HepG2 (cell line): ENCODE results near the gene SLC22A31. TPM values are rescaled to one million over a fixed set of nuclear protein-coding genes. Genes with fewer than 3 reads are reported as not detected.

ENCODE experiments used
- HNRNPLL ChIP-seq: fragments of 200-400 bp; formaldehyde crosslinking; IDR thresholded peaks from 2 replicates; pipeline ENCODE4 v1.6.1; 2017; ENCODE audit warnings: mild to moderate bottlenecking, low read depth, low read length; ENCODE audit not compliant: poor library complexity, severe bottlenecking
- KDM5B ChIP-seq: sonication (generic); formaldehyde crosslinking; IDR thresholded peaks from 2 replicates; pipeline ENCODE4 v1.4.0; 2020; ENCODE audit warnings: missing genetic modification reagents, mild to moderate bottlenecking, borderline replicate concordance
- KLF15 ChIP-seq: sonication (generic); formaldehyde crosslinking; IDR thresholded peaks from 2 replicates; pipeline ENCODE4 v1.8.1; 2023; ENCODE audit warnings: borderline replicate concordance, mild to moderate bottlenecking, inconsistent platforms, missing genetic modification reagents, mixed read lengths
- KLF6 ChIP-seq: IDR thresholded peaks from 2 replicates; pipeline ENCODE4 v1.8.0; 2016; ENCODE audit warnings: missing biosample characterization, missing genetic modification reagents
- NFKBIZ ChIP-seq: IDR thresholded peaks from 2 replicates; pipeline ENCODE4 v1.6.1; 2018; ENCODE audit warnings: missing genetic modification reagents, missing compliant biosample characterization
- PCBP1 ChIP-seq: fragments of 200-400 bp; formaldehyde crosslinking; IDR thresholded peaks from 2 replicates; pipeline ENCODE4 v1.6.1; 2017; ENCODE audit warnings: mild to moderate bottlenecking, low read depth, low read length, borderline replicate concordance
- PHF20 ChIP-seq: sonication (generic); formaldehyde crosslinking; IDR thresholded peaks from 2 replicates; pipeline ENCODE4 v1.5.0; 2020; ENCODE audit warnings: mild to moderate bottlenecking, missing genetic modification reagents
- SNAPC2 ChIP-seq: sonication (generic); formaldehyde crosslinking; IDR thresholded peaks from 2 replicates; pipeline ENCODE4 v1.8.1; 2022; ENCODE audit warnings: mild to moderate bottlenecking, missing genetic modification reagents
- SOX6 ChIP-seq, 2 experiments: fragments of 450-650 bp in 1 of 2; sonication (generic) in 1 of 2; formaldehyde crosslinking in 1 of 2; IDR thresholded peaks; 2 replicates each; pipeline versions ENCODE4 v1.4.0 to v1.6.1; 2017 to 2020; ENCODE audit warnings: antibody characterized with exemption in 1 of 2, mild to moderate bottlenecking in 1 of 2, missing genetic modification reagents in 1 of 2
- SP5 ChIP-seq: IDR thresholded peaks from 2 replicates; pipeline ENCODE4 v1.6.1; 2016; ENCODE audit warnings: low read depth, borderline replicate concordance
- ZIK1 ChIP-seq: sonication (generic); formaldehyde crosslinking; IDR thresholded peaks from 2 replicates; pipeline ENCODE4 v1.5.0; 2020; ENCODE audit warnings: mild to moderate bottlenecking, low read depth, missing genetic modification reagents, borderline replicate concordance
- ZMYM3 ChIP-seq: sonication (generic); formaldehyde crosslinking; IDR thresholded peaks from 2 replicates; pipeline ENCODE4 v1.5.1; 2020; ENCODE audit warnings: mild to moderate bottlenecking, missing genetic modification reagents
- ZNF570 ChIP-seq: sonication (generic); formaldehyde crosslinking; IDR thresholded peaks from 2 replicates; pipeline ENCODE4 v1.4.0; 2020; ENCODE audit warnings: mild to moderate bottlenecking, missing genetic modification reagents, borderline replicate concordance
- polyA plus RNA-seq, 8 experiments: library from polyadenylated mRNA; depleted of rRNA in 3 of 8; stranded (reverse) in 7 of 8; unstranded in 1 of 8; fragments of >200 nt; fragmentation: Illumina TruSeq in 4 of 8; extraction: Trizol in 4 of 8; gene quantifications; 2 replicates each; pipeline versions ENCODE4 v1.2.1 to v1.2.3, GENCODE V29; 2011 to 2016; ENCODE audit warnings: low read depth in 4 of 8, missing spikeins in 1 of 8, mixed read lengths in 1 of 8; ENCODE audit not compliant: insufficient read depth in 1 of 8
- total RNA-seq, 5 experiments: library from RNA; depleted of rRNA; stranded (reverse); fragments of >200 nt; fragmentation: Illumina TruSeq; extraction: Trizol; gene quantifications; 2 replicates each; pipeline ENCODE4 v1.2.3, GENCODE V29; 2016; ENCODE audit warnings: low read depth in 1 of 5
- TF ChIP-seq, protein P1 (sequence below): sonication (generic); formaldehyde crosslinking; IDR thresholded peaks from 2 replicates; pipeline ENCODE4 v1.4.0; 2020; ENCODE audit warnings: low read depth, mild to moderate bottlenecking, missing genetic modification reagents
- TF ChIP-seq, protein P2 (sequence below): IDR thresholded peaks from 2 replicates; pipeline ENCODE4 v1.6.1; 2012; ENCODE audit warnings: low read length, improper control_type of control experiment
- TF ChIP-seq, protein P3 (sequence below): sonication (generic); formaldehyde crosslinking; IDR thresholded peaks from 2 replicates; pipeline ENCODE4 v1.4.0; 2020; ENCODE audit warnings: missing genetic modification reagents
- TF ChIP-seq, protein P4 (sequence below): sonication (generic); formaldehyde crosslinking; IDR thresholded peaks from 2 replicates; pipeline ENCODE4 v1.4.0; 2020; ENCODE audit warnings: mild to moderate bottlenecking, missing genetic modification reagents

SLC22A31 gene
- total and polyA plus RNA-seq, 2 of the 13 experiments (the other 11 are each of a cell fraction or from before 2014, with no cell fraction given), result 67.3 to 83.3 TPM

DNA sequence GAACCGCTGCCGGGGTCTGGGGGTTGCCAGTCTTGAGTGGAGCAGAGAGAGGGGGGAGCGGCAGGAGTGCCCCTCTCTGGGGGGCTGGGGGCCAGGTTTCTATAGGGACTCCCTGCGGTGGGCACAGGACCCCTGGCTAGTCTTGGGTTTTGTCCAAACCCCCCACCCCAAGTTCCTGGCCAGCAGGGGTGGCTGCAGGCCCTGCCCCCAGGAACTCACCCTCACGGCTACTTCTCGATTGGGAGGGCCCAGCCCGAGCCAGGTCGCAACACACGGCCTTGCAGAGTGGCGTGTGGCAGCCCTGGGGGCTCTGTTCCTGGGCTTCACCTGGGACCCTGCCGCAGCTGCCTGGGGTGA lies 28.2 kb downstream of the SLC22A31 start (continued):
- TF ChIP-seq, protein P1, sequence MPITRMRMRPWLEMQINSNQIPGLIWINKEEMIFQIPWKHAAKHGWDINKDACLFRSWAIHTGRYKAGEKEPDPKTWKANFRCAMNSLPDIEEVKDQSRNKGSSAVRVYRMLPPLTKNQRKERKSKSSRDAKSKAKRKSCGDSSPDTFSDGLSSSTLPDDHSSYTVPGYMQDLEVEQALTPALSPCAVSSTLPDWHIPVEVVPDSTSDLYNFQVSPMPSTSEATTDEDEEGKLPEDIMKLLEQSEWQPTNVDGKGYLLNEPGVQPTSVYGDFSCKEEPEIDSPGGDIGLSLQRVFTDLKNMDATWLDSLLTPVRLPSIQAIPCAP, result no peak
- TF ChIP-seq SNAPC2 (CRISPR knock-in tag) (no peak), ZIK1 (CRISPR knock-in tag) (no peak), SP5 (CRISPR knock-in tag) (no peak), KLF15 (no peak), NFKBIZ (CRISPR knock-in tag) (no peak), PHF20 (0 out of 2 replicates have a peak, but pooled peaks have one; percentile 24), ZNF570 (CRISPR knock-in tag) (no peak), ZMYM3 (CRISPR knock-in tag) (no peak), KLF6 (no peak), SOX6 (IDR thresholded peaks at IDR 0.05) (no peak), SOX6 (CRISPR knock-in tag; IDR thresholded peaks at IDR 0.05) (no peak), KDM5B (CRISPR knock-in tag) (peak; percentile 77), HNRNPLL (peak; percentile 21), PCBP1 (0 out of 2 replicates have a peak, but pooled peaks have one; percentile 37)
- TF ChIP-seq, protein P2, sequence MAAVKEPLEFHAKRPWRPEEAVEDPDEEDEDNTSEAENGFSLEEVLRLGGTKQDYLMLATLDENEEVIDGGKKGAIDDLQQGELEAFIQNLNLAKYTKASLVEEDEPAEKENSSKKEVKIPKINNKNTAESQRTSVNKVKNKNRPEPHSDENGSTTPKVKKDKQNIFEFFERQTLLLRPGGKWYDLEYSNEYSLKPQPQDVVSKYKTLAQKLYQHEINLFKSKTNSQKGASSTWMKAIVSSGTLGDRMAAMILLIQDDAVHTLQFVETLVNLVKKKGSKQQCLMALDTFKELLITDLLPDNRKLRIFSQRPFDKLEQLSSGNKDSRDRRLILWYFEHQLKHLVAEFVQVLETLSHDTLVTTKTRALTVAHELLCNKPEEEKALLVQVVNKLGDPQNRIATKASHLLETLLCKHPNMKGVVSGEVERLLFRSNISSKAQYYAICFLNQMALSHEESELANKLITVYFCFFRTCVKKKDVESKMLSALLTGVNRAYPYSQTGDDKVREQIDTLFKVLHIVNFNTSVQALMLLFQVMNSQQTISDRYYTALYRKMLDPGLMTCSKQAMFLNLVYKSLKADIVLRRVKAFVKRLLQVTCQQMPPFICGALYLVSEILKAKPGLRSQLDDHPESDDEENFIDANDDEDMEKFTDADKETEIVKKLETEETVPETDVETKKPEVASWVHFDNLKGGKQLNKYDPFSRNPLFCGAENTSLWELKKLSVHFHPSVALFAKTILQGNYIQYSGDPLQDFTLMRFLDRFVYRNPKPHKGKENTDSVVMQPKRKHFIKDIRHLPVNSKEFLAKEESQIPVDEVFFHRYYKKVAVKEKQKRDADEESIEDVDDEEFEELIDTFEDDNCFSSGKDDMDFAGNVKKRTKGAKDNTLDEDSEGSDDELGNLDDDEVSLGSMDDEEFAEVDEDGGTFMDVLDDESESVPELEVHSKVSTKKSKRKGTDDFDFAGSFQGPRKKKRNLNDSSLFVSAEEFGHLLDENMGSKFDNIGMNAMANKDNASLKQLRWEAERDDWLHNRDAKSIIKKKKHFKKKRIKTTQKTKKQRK, result no peak
- TF ChIP-seq, protein P3, sequence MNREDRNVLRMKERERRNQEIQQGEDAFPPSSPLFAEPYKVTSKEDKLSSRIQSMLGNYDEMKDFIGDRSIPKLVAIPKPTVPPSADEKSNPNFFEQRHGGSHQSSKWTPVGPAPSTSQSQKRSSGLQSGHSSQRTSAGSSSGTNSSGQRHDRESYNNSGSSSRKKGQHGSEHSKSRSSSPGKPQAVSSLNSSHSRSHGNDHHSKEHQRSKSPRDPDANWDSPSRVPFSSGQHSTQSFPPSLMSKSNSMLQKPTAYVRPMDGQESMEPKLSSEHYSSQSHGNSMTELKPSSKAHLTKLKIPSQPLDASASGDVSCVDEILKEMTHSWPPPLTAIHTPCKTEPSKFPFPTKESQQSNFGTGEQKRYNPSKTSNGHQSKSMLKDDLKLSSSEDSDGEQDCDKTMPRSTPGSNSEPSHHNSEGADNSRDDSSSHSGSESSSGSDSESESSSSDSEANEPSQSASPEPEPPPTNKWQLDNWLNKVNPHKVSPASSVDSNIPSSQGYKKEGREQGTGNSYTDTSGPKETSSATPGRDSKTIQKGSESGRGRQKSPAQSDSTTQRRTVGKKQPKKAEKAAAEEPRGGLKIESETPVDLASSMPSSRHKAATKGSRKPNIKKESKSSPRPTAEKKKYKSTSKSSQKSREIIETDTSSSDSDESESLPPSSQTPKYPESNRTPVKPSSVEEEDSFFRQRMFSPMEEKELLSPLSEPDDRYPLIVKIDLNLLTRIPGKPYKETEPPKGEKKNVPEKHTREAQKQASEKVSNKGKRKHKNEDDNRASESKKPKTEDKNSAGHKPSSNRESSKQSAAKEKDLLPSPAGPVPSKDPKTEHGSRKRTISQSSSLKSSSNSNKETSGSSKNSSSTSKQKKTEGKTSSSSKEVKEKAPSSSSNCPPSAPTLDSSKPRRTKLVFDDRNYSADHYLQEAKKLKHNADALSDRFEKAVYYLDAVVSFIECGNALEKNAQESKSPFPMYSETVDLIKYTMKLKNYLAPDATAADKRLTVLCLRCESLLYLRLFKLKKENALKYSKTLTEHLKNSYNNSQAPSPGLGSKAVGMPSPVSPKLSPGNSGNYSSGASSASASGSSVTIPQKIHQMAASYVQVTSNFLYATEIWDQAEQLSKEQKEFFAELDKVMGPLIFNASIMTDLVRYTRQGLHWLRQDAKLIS, result no peak
- TF ChIP-seq, protein P4, sequence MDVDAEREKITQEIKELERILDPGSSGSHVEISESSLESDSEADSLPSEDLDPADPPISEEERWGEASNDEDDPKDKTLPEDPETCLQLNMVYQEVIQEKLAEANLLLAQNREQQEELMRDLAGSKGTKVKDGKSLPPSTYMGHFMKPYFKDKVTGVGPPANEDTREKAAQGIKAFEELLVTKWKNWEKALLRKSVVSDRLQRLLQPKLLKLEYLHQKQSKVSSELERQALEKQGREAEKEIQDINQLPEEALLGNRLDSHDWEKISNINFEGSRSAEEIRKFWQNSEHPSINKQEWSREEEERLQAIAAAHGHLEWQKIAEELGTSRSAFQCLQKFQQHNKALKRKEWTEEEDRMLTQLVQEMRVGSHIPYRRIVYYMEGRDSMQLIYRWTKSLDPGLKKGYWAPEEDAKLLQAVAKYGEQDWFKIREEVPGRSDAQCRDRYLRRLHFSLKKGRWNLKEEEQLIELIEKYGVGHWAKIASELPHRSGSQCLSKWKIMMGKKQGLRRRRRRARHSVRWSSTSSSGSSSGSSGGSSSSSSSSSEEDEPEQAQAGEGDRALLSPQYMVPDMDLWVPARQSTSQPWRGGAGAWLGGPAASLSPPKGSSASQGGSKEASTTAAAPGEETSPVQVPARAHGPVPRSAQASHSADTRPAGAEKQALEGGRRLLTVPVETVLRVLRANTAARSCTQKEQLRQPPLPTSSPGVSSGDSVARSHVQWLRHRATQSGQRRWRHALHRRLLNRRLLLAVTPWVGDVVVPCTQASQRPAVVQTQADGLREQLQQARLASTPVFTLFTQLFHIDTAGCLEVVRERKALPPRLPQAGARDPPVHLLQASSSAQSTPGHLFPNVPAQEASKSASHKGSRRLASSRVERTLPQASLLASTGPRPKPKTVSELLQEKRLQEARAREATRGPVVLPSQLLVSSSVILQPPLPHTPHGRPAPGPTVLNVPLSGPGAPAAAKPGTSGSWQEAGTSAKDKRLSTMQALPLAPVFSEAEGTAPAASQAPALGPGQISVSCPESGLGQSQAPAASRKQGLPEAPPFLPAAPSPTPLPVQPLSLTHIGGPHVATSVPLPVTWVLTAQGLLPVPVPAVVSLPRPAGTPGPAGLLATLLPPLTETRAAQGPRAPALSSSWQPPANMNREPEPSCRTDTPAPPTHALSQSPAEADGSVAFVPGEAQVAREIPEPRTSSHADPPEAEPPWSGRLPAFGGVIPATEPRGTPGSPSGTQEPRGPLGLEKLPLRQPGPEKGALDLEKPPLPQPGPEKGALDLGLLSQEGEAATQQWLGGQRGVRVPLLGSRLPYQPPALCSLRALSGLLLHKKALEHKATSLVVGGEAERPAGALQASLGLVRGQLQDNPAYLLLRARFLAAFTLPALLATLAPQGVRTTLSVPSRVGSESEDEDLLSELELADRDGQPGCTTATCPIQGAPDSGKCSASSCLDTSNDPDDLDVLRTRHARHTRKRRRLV, result no peak
